Effector CD4-positive, alpha-beta T cell (primary cell): ENCODE results near the gene PSMB3.

Experiments used
- DNase-seq: peaks from one replicate; pipeline ENCODE4 v3.0.0-alpha.2; 2020
- total RNA-seq: gene quantifications from one replicate; lab custom pipeline; 2026; lab: John Stamatoyannopoulos, UW

PSMB3 gene
- 30.4 reads per million, percentile 56 among the genes with 10 or more reads in this experiment for total RNA-seq

DNA sequence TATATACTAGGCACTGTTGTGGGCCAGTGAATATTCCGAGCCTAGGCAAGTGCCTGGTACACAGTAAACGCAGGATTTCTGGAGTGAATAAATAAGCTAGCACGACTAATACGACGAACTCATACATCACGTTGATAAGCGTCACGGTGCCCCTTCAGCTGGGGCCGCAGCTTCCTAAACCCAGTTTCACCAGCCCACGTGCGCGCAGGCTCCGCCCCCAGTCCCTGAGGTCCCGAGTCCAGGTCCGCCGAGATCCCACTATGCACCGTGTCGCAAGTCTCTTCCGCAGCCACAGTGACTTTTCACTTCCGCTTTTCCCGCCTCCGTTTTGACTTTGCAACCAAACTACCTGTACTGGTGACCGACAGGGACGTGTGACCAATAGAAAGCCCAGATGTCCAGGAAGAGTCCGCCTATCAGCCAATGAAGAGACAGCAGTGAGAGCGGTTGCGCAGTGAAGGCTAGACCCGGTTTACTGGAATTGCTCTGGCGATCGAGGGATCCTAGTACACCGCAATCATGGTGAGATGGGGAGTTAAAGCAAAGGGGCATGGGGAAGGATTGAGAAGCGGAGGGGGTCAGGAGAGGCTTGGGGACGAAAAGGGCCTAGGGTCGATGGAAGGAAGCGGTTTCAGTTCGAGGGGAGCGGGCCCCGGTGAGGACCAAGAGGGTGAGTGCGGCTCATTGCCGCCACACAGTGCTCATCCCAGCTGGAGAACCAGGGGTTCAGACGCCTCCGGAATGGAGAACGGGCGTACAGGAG lies at the start of gene PSMB3:
PSMB3 (plus strand) TSS at position 434 of the 763 bp plus-strand sequence; CDS start at position 520, 86 bp downstream.
- peak; percentile 94 for DNase-seq

DNA sequence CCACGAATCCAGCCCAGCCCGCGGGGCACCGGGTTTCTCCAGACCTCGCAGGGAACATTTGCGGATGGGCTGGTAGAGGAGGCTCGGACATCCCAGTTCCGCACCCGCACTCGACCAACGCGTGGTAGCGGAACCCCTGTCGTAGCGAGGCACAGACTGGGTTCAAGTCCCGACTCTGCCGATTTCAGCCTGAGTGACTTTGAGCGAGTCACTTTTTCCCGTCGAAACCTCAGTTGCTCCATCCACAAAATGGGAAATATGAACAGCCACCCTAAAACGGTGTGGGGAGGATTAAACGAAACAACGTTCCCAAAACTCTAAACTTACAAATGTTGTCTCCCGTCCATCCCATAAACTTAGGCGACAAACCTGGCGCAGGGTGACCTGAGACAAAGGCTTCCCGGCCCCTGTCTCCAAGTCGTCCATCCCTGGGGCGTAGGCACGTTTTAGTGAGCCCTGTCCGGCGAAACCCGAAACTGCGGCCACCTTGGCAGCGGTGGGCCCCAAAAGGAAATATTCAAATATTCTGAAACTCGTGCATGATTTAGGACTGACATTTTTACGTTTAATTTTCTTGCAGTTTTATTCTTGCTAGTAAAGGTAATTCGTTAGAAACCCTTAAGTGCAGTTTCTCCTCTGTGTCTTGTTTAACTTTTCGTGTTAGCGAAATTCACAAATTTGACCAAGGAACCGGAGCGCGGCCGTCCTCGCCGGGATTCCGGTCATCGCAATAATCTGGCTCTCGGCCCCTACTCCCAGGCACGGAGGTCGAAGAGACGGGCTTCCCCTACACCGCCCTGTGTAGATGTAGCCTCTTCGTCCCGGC lies 49.4 kb upstream of the PSMB3 start:
- DNase-seq = no peak

DNA sequence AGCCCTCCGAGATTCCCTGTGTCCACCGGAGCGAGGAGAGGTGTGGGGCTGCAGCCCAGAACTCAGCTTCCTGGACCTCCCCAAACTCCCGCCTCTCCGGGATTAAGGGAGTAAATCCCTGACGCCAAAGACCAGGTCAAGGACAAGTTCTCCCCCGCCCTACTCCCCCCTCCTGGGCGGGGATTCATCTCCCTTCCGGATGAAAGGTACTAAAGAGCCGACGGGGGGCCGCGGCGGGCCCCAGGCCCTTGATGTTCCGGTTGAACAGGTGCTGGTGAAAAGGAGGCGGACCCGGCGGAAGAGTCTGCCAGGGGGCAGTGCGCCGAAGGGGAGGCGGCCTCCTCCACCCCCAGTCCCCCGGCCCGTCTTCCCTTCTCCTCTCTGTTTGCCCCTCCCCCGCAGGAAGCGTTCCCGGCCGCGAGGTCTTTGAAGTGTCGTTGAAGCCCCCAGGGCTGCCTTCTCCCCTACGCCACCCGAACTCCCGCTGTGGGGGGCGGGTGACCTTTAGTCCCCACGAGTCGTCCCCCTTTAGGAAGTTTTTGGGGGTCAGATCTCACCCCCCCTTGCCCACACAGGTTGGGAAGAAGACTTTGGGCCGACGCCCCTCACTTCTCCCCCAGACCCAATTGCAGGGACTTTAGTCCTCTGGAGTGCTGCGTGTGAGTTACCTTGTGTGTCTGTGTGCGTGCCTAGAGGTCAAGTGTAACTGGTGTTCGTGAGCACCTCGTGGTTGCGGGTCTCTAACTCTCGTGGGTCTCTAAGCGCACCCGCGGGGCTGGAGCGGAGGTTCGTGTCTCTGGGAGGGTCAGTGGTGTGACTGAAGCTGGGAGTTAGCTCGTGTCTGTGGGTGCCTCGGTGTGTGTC lies 48.6 kb upstream of the PSMB3 start:
- DNase-seq = peak; percentile 62

DNA sequence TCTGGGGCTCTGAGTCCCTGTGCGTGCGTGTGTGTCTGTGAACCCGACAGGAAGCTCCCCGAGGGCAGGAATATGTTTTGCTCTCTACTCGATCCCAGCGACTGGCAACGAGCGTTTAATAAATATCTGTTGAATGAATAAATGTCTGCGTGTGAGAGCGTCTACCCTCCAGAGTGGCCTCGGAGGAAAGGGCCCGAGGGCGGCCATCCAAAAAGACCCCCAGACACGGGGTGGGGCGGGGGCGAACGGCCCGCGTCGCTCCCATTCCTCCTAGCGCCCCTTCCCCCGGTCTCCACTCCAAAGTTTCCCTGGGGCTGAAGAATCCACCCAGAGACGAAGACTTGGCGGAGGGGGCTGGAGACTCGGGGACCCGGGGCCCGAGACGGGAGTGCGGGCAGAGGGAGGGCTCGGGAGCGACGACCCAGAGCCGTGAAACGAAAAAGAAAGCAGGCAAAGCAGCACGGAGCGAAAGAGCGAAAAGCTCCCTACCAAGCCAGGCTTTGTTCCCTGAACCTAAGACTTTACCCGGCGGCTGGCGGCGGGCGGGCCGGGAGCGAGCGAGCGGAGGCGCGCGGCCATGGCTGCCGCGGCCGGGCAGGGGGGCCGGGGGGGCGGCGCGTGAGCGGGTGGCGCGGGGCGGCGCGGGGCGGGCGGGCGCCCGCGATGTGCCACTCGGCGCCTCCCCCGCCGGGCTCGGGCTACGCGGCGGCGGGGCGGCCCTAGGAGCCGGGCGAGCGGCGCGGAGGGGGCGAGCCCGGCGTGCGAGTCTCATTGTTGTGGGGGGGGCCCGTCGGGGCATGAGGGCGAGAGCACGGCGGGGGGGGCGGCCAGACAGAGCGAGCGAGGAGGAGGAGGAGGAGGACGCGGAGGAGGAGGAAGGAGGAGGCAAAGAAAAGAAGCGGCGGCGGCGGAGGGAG lies 47.7 kb upstream of the PSMB3 start, which contains the start of gene MLLT6:
MLLT6 (plus strand) TSS at position 668 of the 917 bp plus-strand sequence. CDS start 360 bp downstream, outside the sequence.
- DNase-seq = peak; percentile 79

DNA sequence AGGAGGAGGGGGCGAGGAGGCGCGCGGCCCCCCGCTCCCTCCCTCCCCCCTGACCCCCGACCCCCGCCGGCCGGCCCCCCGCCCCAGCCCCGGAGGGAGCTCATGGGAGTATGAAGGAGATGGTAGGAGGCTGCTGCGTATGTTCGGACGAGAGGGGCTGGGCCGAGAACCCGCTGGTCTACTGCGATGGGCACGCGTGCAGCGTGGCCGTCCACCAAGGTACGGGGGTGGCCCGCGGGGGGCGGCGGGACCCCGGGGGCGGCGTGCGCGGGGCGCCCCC lies 47.1 kb upstream of the PSMB3 start:
- DNase-seq = no peak

DNA sequence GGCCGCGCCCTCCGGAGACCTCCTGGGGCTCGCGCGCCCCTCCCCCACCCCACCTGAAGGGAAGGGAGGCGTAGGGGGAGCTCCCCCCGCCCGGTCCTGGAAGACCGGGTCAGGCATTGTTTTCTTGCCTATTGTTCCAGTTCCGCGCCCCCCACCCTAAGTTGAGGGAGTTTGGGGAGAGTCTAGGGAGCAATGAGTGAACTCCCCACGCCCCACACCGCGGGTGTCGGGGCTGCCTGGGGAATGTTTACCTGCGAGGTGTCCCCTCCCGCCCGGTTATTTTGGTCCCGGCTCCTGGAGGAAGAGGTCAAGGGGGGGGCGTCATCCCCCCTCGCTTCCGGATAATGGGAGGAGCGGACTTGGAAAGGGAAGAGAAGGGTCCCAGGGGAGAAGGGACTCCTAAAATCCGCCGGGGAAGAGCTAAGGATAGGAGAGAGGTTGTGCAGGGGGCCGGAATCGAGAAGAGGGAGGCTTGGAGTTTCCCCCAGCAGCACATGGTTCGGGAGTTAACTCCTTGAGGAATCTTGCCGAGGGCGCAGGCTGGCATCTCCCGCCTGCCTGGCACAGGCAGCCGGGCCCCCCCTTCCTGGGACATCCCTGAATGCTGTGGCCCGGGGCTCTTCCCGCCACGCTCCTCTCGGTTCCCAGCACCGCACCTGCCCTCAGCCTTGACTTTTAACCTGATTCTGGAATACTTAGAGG lies 46.6 kb upstream of the PSMB3 start:
- DNase-seq = no peak

DNA sequence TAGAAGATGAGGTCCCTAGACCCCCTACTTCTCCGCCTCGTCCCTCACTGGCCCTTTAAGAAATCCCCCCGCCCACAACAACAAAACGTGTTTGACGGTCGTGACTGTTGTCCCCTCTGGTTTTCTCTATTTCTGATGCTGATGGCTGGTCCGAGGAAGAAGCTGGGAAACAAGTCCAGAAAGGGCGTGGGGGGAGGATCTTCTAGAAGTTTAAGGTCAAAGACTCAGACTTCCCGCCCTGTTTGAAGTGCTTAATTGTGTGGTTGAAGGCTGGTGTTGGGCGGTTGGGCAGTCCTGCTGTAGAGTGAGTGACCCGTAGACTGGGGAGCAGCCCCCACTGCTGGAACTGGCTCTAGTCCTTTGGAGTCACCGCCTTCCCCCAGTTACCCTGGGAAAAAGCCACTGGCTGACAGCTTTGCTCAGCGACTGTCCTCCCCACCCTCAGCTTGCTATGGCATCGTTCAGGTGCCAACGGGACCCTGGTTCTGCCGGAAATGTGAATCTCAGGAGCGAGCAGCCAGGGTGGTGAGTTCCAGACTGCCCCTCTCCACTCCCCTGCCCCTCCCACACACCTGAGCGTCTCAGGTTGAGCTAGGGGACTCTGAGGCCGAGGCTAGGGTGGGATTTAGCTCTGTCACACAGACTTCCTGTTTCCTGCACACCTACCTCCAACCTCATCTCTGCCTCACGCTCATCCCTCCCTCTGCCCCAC lies 45.9 kb upstream of the PSMB3 start:
- DNase-seq = peak; percentile 24

DNA sequence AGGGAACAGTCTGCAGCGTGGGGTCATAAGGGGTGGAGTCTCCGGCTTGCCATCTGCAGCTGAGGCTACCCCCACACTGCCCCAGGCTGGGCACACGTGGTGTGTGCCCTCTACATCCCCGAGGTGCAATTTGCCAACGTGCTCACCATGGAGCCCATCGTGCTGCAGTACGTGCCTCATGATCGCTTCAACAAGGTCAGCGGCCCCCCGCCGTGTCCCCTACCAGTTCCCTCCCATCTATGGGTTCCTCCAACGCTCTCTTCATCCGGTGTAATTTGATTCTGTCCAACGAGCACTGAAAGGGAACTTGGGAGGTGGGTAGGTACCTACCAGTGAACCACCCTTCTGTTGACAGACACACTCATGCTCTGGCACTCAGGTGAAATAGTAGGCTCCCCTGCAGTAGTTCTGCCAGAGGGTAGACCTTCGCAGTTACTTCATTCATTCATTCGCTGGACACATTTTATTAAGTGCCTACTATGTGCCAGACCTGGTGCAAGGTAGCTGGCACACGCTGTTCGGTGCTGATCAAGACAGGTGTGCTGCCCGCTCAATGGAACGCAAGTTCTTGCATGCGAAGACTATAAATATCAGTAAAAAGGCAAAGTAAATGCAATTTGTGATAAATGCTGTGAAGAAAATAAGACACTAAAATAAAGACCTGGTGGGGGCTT lies 44.7 kb upstream of the PSMB3 start:
- DNase-seq = no peak

DNA sequence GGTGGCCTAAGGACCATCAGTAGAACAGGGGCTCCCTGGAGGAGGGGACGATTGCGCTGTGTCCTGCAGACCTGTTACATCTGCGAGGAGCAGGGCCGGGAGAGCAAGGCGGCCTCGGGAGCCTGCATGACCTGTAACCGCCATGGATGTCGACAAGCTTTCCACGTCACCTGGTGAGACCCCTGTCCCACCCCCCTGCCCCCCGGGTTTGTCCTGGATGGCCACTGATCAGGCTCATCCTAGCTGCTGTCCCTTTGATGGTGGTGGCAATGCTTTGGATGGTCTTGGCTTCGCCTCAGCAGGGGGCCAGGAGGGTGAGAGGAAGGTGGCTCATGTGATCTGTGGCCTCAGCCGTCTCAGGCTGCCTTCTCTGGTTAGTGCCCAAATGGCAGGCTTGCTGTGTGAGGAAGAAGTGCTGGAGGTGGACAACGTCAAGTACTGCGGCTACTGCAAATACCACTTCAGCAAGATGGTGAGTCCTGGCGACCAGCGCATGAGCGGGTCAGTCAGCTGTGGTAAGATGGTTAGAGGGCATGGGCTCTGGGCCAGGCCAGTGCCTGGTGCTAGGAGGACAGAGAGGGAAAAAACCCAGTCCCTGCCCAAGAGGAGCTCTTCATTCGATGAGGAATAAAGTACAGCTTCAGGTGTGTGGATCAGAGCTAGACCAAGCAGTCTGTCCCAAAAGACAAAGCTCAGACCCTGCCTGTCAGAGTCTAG lies 43.3 kb upstream of the PSMB3 start:
- DNase-seq = no peak

DNA sequence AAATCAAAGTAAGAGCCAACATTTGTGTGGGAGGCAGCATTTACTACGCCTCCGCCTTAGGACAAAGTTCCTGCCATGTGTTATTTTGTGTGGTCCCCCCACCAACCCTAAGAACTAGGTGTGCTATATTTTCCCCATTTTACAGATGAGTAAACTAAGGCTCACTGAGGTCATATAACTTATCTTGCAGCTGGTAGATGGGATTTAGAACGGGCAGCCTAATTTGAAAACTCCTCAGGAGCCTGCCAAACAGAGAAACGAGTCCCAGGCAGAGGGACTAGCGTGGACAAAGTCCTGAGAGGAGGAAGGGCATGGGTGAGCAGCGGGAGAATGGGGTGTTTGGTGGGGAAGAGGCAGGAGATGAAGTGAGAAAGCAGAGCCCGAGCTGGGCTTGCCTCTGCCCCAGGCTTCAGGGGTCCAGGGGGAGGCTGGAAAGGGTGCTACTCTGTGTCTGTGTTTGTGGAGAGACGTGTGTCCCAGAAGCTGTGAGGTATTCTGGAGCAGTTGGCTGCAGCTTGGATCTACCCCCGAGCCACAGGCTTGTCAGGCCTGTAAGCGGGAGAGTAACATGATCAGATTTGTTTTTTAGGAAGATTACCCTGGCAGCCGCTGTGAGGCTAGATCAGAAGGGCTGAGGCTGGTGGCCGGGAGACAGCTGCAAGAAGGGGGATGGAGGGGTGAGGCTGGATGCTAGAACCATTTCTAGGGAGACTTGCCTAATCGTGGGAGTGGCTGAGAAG lies 42.5 kb upstream of the PSMB3 start:
- no peak for DNase-seq

DNA sequence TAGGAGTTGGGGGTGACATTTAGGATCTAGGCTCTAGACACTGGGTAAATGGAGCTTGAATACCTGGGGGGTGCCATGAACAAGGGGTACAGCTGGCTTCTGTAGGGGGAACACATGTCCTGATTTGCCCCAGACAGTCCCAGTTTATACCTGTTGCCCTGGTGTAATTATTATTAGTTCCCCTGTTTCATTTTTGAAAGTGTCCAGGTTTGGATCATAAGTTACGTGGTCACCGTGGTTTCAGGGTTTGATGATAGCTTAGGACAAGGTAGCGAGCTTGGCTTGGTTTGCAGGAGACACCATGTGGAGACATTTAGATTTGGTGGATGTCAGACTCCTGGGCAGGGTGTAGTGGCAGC lies 42.0 kb upstream of the PSMB3 start:
- DNase-seq = no peak

DNA sequence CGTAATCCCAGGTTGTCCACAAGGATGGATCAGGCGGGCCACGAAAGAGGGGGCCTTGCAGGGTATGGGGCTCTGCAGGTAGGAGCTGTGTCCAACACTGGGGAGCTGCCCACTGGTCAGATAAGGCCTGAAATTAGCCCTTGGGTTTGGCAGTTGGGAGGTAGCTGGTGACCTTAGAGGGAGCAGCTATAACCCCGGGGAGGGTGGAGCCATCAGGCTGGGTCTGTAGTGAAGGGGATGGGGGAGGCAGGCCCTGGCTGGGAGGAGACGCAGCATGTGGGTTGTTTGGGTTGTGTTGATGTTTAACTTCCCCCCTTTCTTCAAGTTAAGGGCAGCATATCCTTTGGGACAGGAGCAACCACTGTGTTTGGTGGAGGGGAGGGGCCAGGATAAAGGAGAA lies 41.6 kb upstream of the PSMB3 start:
- DNase-seq = no peak

DNA sequence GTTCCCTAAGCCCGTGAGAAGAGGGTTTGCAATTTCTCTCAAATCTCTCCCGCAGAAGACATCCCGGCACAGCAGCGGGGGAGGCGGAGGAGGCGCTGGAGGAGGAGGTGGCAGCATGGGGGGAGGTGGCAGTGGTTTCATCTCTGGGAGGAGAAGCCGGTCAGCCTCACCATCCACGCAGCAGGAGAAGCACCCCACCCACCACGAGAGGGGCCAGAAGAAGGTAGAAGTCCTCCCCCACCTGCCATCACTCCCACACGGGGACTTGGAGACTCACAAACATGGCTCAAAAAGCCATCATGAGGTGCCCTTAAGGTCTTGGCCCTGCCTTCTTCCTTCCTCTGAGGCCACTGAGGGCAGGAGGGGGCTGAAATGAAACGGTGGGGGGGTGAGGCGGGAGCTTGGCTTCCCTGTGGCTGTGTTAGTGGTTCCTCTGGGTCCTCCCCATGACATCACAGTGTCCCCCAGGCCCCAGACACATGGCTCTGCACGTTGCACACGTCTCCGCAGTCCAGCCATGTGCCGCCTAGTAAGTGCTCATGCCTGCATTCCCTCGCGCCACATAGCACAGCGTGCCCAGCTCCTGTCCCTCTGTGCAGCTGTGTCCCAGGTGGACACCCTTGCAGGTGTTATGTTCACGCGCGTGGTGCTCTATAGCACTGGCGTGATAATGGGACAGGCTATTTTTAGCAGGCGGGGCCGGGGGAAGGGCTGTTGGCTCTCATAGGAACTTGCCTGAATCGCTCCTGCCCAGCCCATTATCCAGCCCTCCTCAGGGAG lies 40.6 kb upstream of the PSMB3 start:
- no peak for DNase-seq

DNA sequence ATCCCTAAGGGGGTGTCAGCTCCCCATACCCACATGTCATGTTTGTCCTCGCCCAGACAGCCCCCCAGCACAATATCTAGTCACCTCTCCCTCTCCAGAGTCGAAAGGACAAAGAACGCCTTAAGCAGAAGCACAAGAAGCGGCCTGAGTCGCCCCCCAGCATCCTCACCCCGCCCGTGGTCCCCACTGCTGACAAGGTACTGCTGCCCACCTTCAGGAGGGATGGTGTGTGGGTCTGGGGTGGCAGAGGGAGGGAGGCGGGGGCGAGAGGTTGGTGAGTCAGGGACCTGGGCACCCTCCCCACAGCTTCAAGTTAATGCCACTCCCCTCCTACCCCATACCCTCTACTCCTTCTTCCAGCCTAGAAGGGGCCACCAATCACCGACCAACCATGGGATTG lies 39.9 kb upstream of the PSMB3 start:
- no peak for DNase-seq

DNA sequence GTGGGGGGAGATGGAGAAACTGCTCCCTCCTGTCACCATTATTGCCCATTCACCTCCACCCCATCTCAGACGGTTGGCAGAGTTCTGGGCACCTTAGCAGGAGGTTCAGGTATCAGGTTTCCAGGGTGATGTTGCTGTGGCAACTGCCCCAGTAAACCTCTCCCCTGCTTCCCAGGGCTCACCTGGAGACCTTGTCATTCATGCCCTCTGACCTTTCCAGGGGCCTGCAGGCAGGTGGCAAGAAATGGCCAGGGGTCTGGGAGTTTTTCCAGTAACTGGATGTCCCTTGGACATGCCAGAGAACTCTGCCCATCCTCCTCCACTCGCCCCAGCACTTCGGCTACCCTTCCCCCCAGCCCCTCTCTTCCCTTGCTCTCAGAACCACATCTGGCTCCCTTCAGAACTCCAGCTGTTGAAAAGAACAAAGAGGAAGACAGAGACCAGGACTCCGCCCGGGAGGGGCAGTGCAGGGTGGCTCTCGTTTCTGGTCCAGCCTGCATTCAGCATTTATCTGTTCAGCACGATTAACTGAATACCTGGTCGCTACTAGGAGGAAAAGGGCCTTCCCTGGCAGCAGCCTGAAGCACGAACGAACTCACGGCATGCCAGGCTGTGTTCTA lies 39.0 kb upstream of the PSMB3 start:
- DNase-seq = no peak

DNA sequence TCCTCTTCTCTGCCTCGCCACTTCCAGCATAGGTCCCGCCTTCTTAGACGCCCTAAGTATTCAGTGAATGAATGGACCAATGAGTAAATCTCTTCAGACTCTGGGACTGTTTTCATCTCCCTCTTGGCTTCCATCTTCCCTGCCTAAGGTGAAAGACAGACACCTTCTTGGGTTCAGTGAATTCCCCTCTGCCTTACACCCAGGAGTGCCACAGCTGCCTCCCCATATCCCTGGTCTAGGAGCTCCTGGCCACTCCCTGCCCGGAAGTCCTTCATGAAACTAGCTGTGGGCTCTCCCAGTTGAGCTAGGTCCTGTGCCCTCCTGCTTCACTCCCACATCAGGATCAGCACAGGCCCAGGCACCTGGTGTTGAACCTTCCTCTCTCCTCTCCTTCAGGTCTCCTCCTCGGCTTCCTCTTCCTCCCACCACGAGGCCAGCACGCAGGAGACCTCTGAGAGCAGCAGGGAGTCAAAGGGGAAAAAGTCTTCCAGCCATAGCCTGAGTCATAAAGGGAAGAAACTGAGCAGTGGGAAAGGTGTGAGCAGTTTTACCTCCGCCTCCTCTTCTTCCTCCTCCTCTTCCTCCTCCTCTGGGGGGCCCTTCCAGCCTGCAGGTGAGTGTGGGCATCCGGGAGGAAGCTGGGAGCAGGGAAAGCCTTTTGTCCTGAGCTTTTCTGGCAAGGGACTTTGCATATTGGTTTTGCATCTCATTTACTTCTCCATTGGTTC lies 37.2 kb upstream of the PSMB3 start:
- no peak for DNase-seq
